Neural progenitor cell (in vitro differentiated cells): Measurements from ENCODE around the gene ZNF263. TPM values are rescaled to one million over a fixed set of nuclear protein-coding genes. Genes with fewer than 3 reads are reported as not detected.

Experiments used
- DNase-seq: peaks from one replicate; pipeline ENCODE4 v3.0.0-alpha.2; 2016; ENCODE audit warnings: low spot score
- H2AFZ ChIP-seq: fragments of 200-600 bp; sonication (generic); replicated peaks from 2 replicates; pipeline ENCODE4 v1.6.1; 2016; ENCODE audit warnings: antibody characterized with exemption
- H3F3A ChIP-seq: fragments of 200-600 bp; sonication (generic); 2 replicates; pipeline ENCODE4 v1.6.1; 2016; ENCODE audit warnings: antibody characterized with exemption, low read depth
- H3K27ac ChIP-seq: fragments of 200-600 bp; sonication (generic); 2 replicates; pipeline ENCODE4 v1.5.1; 2016; ENCODE audit warnings: mild to moderate bottlenecking
- H3K27me3 ChIP-seq: fragments of 200-600 bp; sonication (generic); 2 replicates; pipeline ENCODE4 v1.6.1; 2016; ENCODE audit warnings: mild to moderate bottlenecking, moderate library complexity
- H3K36me3 ChIP-seq: fragments of 200-600 bp; sonication (generic); 2 replicates; pipeline ENCODE4 v1.5.1; 2016
- H3K4me1 ChIP-seq: fragments of 200-600 bp; sonication (generic); 2 replicates; pipeline ENCODE4 v1.6.1; 2016; ENCODE audit warnings: mixed run types
- H3K4me2 ChIP-seq: fragments of 200-600 bp; sonication (generic); 2 replicates; pipeline ENCODE4 v1.6.1; 2016
- H3K4me3 ChIP-seq: fragments of 200-600 bp; sonication (generic); 2 replicates; pipeline ENCODE4 v1.5.1; 2016
- H3K79me2 ChIP-seq: fragments of 200-600 bp; sonication (generic); 2 replicates; pipeline ENCODE4 v1.6.1; 2016; ENCODE audit warnings: low read depth
- H3K9ac ChIP-seq: fragments of 200-600 bp; sonication (generic); 2 replicates; pipeline ENCODE4 v1.6.1; 2016
- H3K9me3 ChIP-seq: fragments of 200-600 bp; sonication (generic); 2 replicates; pipeline ENCODE4 v1.5.1; 2016; ENCODE audit warnings: low read depth
- H4K20me1 ChIP-seq: fragments of 200-600 bp; sonication (generic); 2 replicates; pipeline ENCODE4 v1.6.1; 2016; ENCODE audit warnings: low read depth
- H3K27ac Mint-ChIP-seq: 3 replicates; pipeline ENCODE4 v1.8.0; 2021; ENCODE audit warnings: mixed read lengths
- H3K27me3 Mint-ChIP-seq: 2 replicates; pipeline ENCODE4 v1.8.0; 2022; ENCODE audit warnings: low read depth, mild to moderate bottlenecking, inconsistent platforms, moderate library complexity, mixed read lengths; ENCODE audit not compliant: insufficient read depth
- H3K36me3 Mint-ChIP-seq: 3 replicates; pipeline ENCODE4 v1.8.0; 2021; ENCODE audit warnings: mixed read lengths
- H3K4me1 Mint-ChIP-seq: 3 replicates; pipeline ENCODE4 v1.8.0; 2021; ENCODE audit warnings: mixed read lengths
- H3K4me3 Mint-ChIP-seq: 3 replicates; pipeline ENCODE4 v1.8.0; 2021; ENCODE audit warnings: mild to moderate bottlenecking, moderate library complexity, mixed read lengths
- H3K9me3 Mint-ChIP-seq: 3 replicates; pipeline ENCODE4 v1.8.0; 2020; ENCODE audit warnings: mixed read lengths
- CTCF ChIP-seq: fragments of 200-600 bp; sonication (generic); IDR thresholded peaks from 2 replicates; pipeline ENCODE4 v1.5.1; 2017; ENCODE audit warnings: antibody characterized with exemption, mild to moderate bottlenecking
- EZH2 ChIP-seq: fragments of 200-600 bp; sonication (generic); IDR thresholded peaks from 2 replicates; pipeline ENCODE4 v1.6.1; 2017; ENCODE audit warnings: antibody characterized with exemption, mild to moderate bottlenecking, moderate library complexity
- EZH2phosphoT487 ChIP-seq: fragments of 200-600 bp; sonication (generic); IDR thresholded peaks from 2 replicates; pipeline ENCODE4 v1.6.1; 2017; ENCODE audit warnings: antibody characterized with exemption
- total RNA-seq: library from RNA; depleted of rRNA; stranded (reverse); fragments of >200 nt; gene quantifications from 2 replicates; pipeline ENCODE4 v1.2.3, GENCODE V29; 2015; ENCODE audit warnings: low replicate concordance

Gene ZNF263
- total RNA-seq, 1 donor from 2014 or later = 30.1 TPM

GRCh38 chr16:3281222-3281820 is 2.0 kb upstream of the ZNF263 start:
- no peak overlapping the region for H3K27ac ChIP-seq
- Mint-ChIP-seq H3K36me3 (peaks cover 23% of the 10 kb centered on the region), H3K4me1 (peaks cover 15% of the 10 kb centered on the region), H3K27ac (no peak overlapping the region), H3K27me3 (peaks cover 17% of the 10 kb centered on the region), H3K4me3 (peak overlapping the region; percentile 98), H3K9me3 (peaks cover 7% of the 10 kb centered on the region)
- no peaks in the 10 kb centered on the region for H4K20me1 ChIP-seq
- H3K9me3 ChIP-seq = no peaks in the 10 kb centered on the region
- H3K9ac ChIP-seq = no peak overlapping the region
- H3F3A ChIP-seq = peaks cover 21% of the 10 kb centered on the region
- no peak for DNase-seq
- peaks cover 22% of the 10 kb centered on the region for H3K27me3 ChIP-seq
- no peak overlapping the region for H2AFZ ChIP-seq
- H3K4me3 ChIP-seq = no peak overlapping the region
- H3K36me3 ChIP-seq = no peaks in the 10 kb centered on the region
- H3K79me2 ChIP-seq = peaks cover 30% of the 10 kb centered on the region
- H3K4me2 ChIP-seq = no peak overlapping the region
- peaks cover 10% of the 10 kb centered on the region for H3K4me1 ChIP-seq
- TF ChIP-seq CTCF = no peak
- TF ChIP-seq EZH2 = no peak
- no peak for TF ChIP-seq EZH2phosphoT487

- H3K4me1 Mint-ChIP-seq = peaks cover 15% of the 10 kb centered on the region
- H3K27me3 Mint-ChIP-seq = peaks cover 19% of the 10 kb centered on the region
- Histone ChIP-seq H3K4me3 (peak overlapping the region; percentile 86), H4K20me1 (no peaks in the 10 kb centered on the region), H3K4me1 (peaks cover 10% of the 10 kb centered on the region), H3K9ac (peak overlapping the region; percentile 39), H2AFZ (peak overlapping the region; percentile 94), H3K79me2 (peaks cover 37% of the 10 kb centered on the region), H3K4me2 (peak overlapping the region; percentile 95), H3F3A (peaks cover 21% of the 10 kb centered on the region), H3K27me3 (peaks cover 13% of the 10 kb centered on the region), H3K27ac (peak overlapping the region; percentile 95), H3K9me3 (no peaks in the 10 kb centered on the region), H3K36me3 (no peaks in the 10 kb centered on the region)
- peaks cover 15% of the 10 kb centered on the region for H3K9me3 Mint-ChIP-seq
- H3K4me3 Mint-ChIP-seq = peak overlapping the region; percentile 98
- peaks cover 31% of the 10 kb centered on the region for H3K36me3 Mint-ChIP-seq
- H3K27ac Mint-ChIP-seq = peak overlapping the region; percentile 90
- TF ChIP-seq CTCF (peak; percentile 6), EZH2 (no peak), EZH2phosphoT487 (no peak)
- DNase-seq = peak; percentile 86
Measured at GRCh38 chr16:3282103-3282729, 1.1 kb upstream of the ZNF263 start.

- Histone ChIP-seq H3K79me2 (peaks cover 41% of the 10 kb centered on the region), H3K9me3 (peaks cover 6% of the 10 kb centered on the region), H3K27ac (peak overlapping the region; percentile 72), H3K9ac (peak overlapping the region; percentile 91), H3K4me3 (peak overlapping the region; percentile 86), H2AFZ (peak overlapping the region; percentile 43), H3K4me2 (peak overlapping the region; percentile 95), H3K4me1 (peaks cover 10% of the 10 kb centered on the region), H4K20me1 (no peaks in the 10 kb centered on the region), H3F3A (peaks cover 21% of the 10 kb centered on the region), H3K27me3 (no peaks in the 10 kb centered on the region), H3K36me3 (peaks cover 12% of the 10 kb centered on the region)
- Mint-ChIP-seq H3K36me3 (peaks cover 44% of the 10 kb centered on the region), H3K4me3 (peak overlapping the region; percentile 98), H3K9me3 (peaks cover 28% of the 10 kb centered on the region), H3K27ac (peak overlapping the region; percentile 98), H3K27me3 (peaks cover 15% of the 10 kb centered on the region), H3K4me1 (peaks cover 15% of the 10 kb centered on the region)
- TF ChIP-seq CTCF = no peak
- no peak for TF ChIP-seq EZH2phosphoT487
- no peak for TF ChIP-seq EZH2
- DNase-seq = no peak
Measured at GRCh38 chr16:3283543-3284447, 504 bp downstream of the ZNF263 start.
